Spleen (tissue), 13 donors: ENCODE data around the gene SRPK2. TPM values are rescaled to one million over a fixed set of nuclear protein-coding genes. Genes with fewer than 3 reads are reported as not detected.
"Not testable (repeated sequence)": the region's sequence is repeated elsewhere in the genome, so short reads cannot be mapped to it uniquely, and the experiment has no call there.

Experiments used
- DNase-seq: peaks from one replicate; pipeline ENCODE4 v3.0.0-alpha.2; 2020
- H3K27ac ChIP-seq, 8 donors: fragments of 200-600 bp; sonication (generic) in 7 of 8; 1 replicate in 4 of 8; 2 replicates in 4 of 8; pipeline versions ENCODE4 v1.5.0 to v1.8.0; 2016 to 2021; ENCODE audit warnings: inconsistent platforms in 4 of 8, mild to moderate bottlenecking in 4 of 8, moderate library complexity in 1 of 8
- H3K27me3 ChIP-seq, 7 donors: fragments of 200-600 bp; sonication (generic) in 6 of 7; replicated peaks in 1 of 7; 1 replicate in 4 of 7; 2 replicates in 3 of 7; pipeline versions ENCODE4 v1.5.0 to v1.8.0; 2016 to 2021; ENCODE audit warnings: inconsistent platforms in 3 of 7, mild to moderate bottlenecking in 1 of 7
- H3K36me3 ChIP-seq, 6 donors: fragments of 200-600 bp; sonication (generic) in 5 of 6; 1 replicate in 4 of 6; 2 replicates in 2 of 6; pipeline versions ENCODE4 v1.5.0 to v1.8.0; 2016 to 2021; ENCODE audit warnings: inconsistent platforms in 2 of 6
- H3K4me1 ChIP-seq, 6 donors: fragments of 200-600 bp; sonication (generic) in 5 of 6; 1 replicate in 3 of 6; 2 replicates in 3 of 6; pipeline versions ENCODE4 v1.5.0 to v1.8.0; 2016 to 2021; ENCODE audit warnings: inconsistent platforms in 3 of 6
- H3K4me3 ChIP-seq, 8 donors: fragments of 200-600 bp; sonication (generic) in 7 of 8; 1 replicate in 4 of 8; 2 replicates in 4 of 8; pipeline versions ENCODE4 v1.5.0 to v1.8.0; 2016 to 2021; ENCODE audit warnings: inconsistent platforms in 4 of 8, mild to moderate bottlenecking in 4 of 8, moderate library complexity in 2 of 8
- H3K9me3 ChIP-seq, 8 donors: fragments of 200-600 bp; sonication (generic) in 7 of 8; 1 replicate in 4 of 8; 2 replicates in 4 of 8; pipeline versions ENCODE4 v1.5.0 to v1.8.0; 2016 to 2021; ENCODE audit warnings: inconsistent platforms in 4 of 8
- CTCF ChIP-seq, 11 experiments: fragments of 200-600 bp in 7 of 11; fragments of 450-650 bp in 4 of 11; sonication (generic) in 4 of 11; IDR thresholded peaks in 8 of 11; conservative IDR thresholded peaks in 3 of 11; 1 replicate in 7 of 11; 2 replicates in 4 of 11; pipeline versions ENCODE4 v1.4.0 to v1.8.0; 2016 to 2021; ENCODE audit warnings: antibody characterized with exemption in 11 of 11, inconsistent platforms in 4 of 11, mild to moderate bottlenecking in 1 of 11
- POLR2A ChIP-seq, 3 donors: fragments of 450-650 bp; IDR thresholded peaks; one replicate each; pipeline ENCODE4 v1.5.1; 2017; ENCODE audit warnings: antibody characterized with exemption in 3 of 3, mild to moderate bottlenecking in 1 of 3
- POLR2AphosphoS5 ChIP-seq, 3 donors: sonication (generic); formaldehyde crosslinking; IDR thresholded peaks; one replicate each; pipeline ENCODE4 v1.5.1; 2017; ENCODE audit warnings: antibody characterized with exemption in 3 of 3
- WGBS, 5 donors: extraction: QIAGEN DNeasy Blood & Tissue Kit in 3 of 5; methylation state at CpG; one replicate each; pipeline versions ENCODE4 v1.1.5 to v1.1.7; 2013 to 2018; 5-methylcytosine and 5-hydroxymethylcytosine counted together
- intact Hi-C: fragments of 100-400 bp; cut with DNase I; formaldehyde crosslinking; loops from one replicate; pipeline ENCODE4 v1.15.0; 2023; ENCODE audit warnings: low total_unique reads
- long read RNA-seq, 2 donors: transcript quantifications; one replicate each; lab custom pipeline, GENCODE V29; 2026
- polyA plus RNA-seq, 3 donors: library from polyadenylated mRNA; stranded (reverse); fragments of 200-250 nt; gene quantifications; one replicate each; pipeline ENCODE4 v1.2.1, GENCODE V29; 2013
- total RNA-seq, 7 donors: library from RNA; depleted of rRNA in 3 of 7; stranded (reverse); fragments of >200 nt in 3 of 7; fragmentation: NEBNext Ultra II Directional in 4 of 7; extraction: Animal tissue kit (Norgen Biotek cat#: 25700) in 4 of 7; gene quantifications; one replicate each; pipeline versions ENCODE4 v1.1.0 to v1.2.1, GENCODE V29; 2016 to 2021
- donor health status: healthy with polysubstance abuse.
- donor health status: DM: no; HTN: no; CAD: no; lungs with moderate emphysema.
- donor health status: DM: no; HTN: no; CAD: no.
- donor health status: Bipolar disorder and iron deficiency.
- donor health status: healthy.
- donor health status: DM: no; HTN: no; CAD: no.
- donor health status: DM: yes; HTN: yes; CAD: no.

SRPK2 gene
- total RNA-seq (10 to 100 TPM; 42.6 to 60.3 (median 56.9) TPM), polyA plus RNA-seq (10 to 100 TPM in 2 of 3 donors, 1 to 10 TPM in 1; 9.6 to 12.8 (median 10.7) TPM)
- long read RNA-seq, donor 1, partial matches to known transcripts = 17 of 18 reads
- long read RNA-seq, donor 1, other reads (novel, unspliced or antisense) = 0 of 18 reads
- long read RNA-seq, donor 2, partial matches to known transcripts = 6 of 7 reads
- long read RNA-seq, donor 2, other reads (novel, unspliced or antisense) = 0 of 7 reads

GRCh38 chr7:105388356-105389087 is at the start of gene SRPK2:
SRPK2 (minus strand) TSS chr7:105388921.
- DNase-seq = peak; percentile 95
- peak within 1 kb of the TSS; percentile 66 to 89 (median 86) for H3K27ac ChIP-seq
- WGBS, 5 donors = 0 to 1% (median 1%) methylated on average over 30 to 107 of the region's 113 CpGs
- no peaks in the 10 kb centered on the region for H3K9me3 ChIP-seq
- TF ChIP-seq CTCF (IDR thresholded peaks at IDR 0.05 in 8 of 11, conservative IDR thresholded peaks at IDR 0.05 in 3 of 11) = no peak
- no peak for TF ChIP-seq POLR2A (IDR thresholded peaks at IDR 0.05)
- TF ChIP-seq POLR2AphosphoS5 (IDR thresholded peaks at IDR 0.05) = peak; percentile 67 to 82 (median 77)
- H3K36me3 ChIP-seq = no peaks in the 10 kb centered on the region
- intact Hi-C loops = no loop called here
- H3K4me3 ChIP-seq = peak within 1 kb of the TSS; percentile 86 to 97 (median 94)
- H3K27me3 ChIP-seq = no peaks in the 10 kb centered on the region
- peaks cover 9 to 42% (median 15%) of the 10 kb centered on the region in 6 donors for H3K4me1 ChIP-seq

GRCh38 chr7:105438254-105438653 is 49.5 kb upstream of the SRPK2 start:
- H3K27ac ChIP-seq = peak overlapping the region in 1 of 8 donors; percentile 72
- no peaks in the 10 kb centered on the region for H3K36me3 ChIP-seq
- no peak for TF ChIP-seq POLR2A (IDR thresholded peaks at IDR 0.05)
- no peak for TF ChIP-seq CTCF (IDR thresholded peaks at IDR 0.05 in 8 of 11, conservative IDR thresholded peaks at IDR 0.05 in 3 of 11)
- no peak for TF ChIP-seq POLR2AphosphoS5 (IDR thresholded peaks at IDR 0.05)
- H3K9me3 ChIP-seq = no peaks in the 10 kb centered on the region
- peaks cover 0 to 8% (median 0%) of the 10 kb centered on the region in 6 donors for H3K4me1 ChIP-seq
- H3K27me3 ChIP-seq = no peaks in the 10 kb centered on the region
- intact Hi-C loops = no loop called here
- DNase-seq = no peak
- no peak overlapping the region for H3K4me3 ChIP-seq
- 94 to 100% (median 98%) methylated on average over 1 of the region's 1 CpG for WGBS, 5 donors

- H3K36me3 ChIP-seq, DNase-seq, H3K4me1 ChIP-seq, intact Hi-C loops, H3K27me3 ChIP-seq, H3K9me3 ChIP-seq, H3K4me3 ChIP-seq: not testable (repeated sequence)
- 78 to 89% (median 84%) methylated on average over 6 of the region's 6 CpGs for WGBS, 5 donors
- peak overlapping the region in 3 of 8 donors; percentile 24 to 72 (median 30) for H3K27ac ChIP-seq
Measured at GRCh38 chr7:105437356-105437755, 48.6 kb upstream of the SRPK2 start.

GRCh38 chr7:105429746-105430612 is 41.3 kb upstream of the SRPK2 start:
- Histone ChIP-seq H3K9me3 (no peaks in the 10 kb centered on the region), H3K4me3 (no peak overlapping the region), H3K36me3 (no peaks in the 10 kb centered on the region), H3K27me3 (no peaks in the 10 kb centered on the region), H3K27ac (peak overlapping the region in 1 of 8 donors; percentile 21), H3K4me1 (peaks cover 0 to 13% (median 5%) of the 10 kb centered on the region in 6 donors)
- intact Hi-C loops = no loop called here
- TF ChIP-seq POLR2A (IDR thresholded peaks at IDR 0.05) = no peak
- peak in 8 of 11 experiments; percentile 38 to 59 (median 44) for TF ChIP-seq CTCF (IDR thresholded peaks at IDR 0.05 in 8 of 11, conservative IDR thresholded peaks at IDR 0.05 in 3 of 11)
- 48 to 65% (median 53%) methylated on average over 4 of the region's 4 CpGs for WGBS, 5 donors
- no peak for DNase-seq
